Fibroblast of lung (primary cell): ENCODE data around the gene LAMA5. TPM values are rescaled to one million over a fixed set of nuclear protein-coding genes. Genes with fewer than 3 reads are reported as not detected.

Source experiments
- DNase-seq, 2 donors: peaks; one replicate each; pipeline versions ENCODE4 v3.0.0 to v3.0.0-alpha.2; 2010; ENCODE audit warnings: low read depth in 2 of 2
- H2AFZ ChIP-seq: 2 replicates; pipeline ENCODE4 v1.5.1; 2012; ENCODE audit warnings: low read length, control low read depth, inconsistent platforms
- H3K27ac ChIP-seq: 2 replicates; pipeline ENCODE4 v1.5.1; 2011; ENCODE audit warnings: low read length, control low read depth; ENCODE audit not compliant: insufficient read depth
- H3K27me3 ChIP-seq: 2 replicates; pipeline ENCODE4 v1.5.1; 2011; ENCODE audit warnings: mild to moderate bottlenecking, low read length; ENCODE audit not compliant: control insufficient read depth, insufficient read depth
- H3K36me3 ChIP-seq: 2 replicates; pipeline ENCODE4 v1.5.1; 2011; ENCODE audit warnings: low read length; ENCODE audit not compliant: control insufficient read depth, insufficient read depth
- H3K4me1 ChIP-seq: 2 replicates; pipeline ENCODE4 v1.5.1; 2011; ENCODE audit warnings: low read length; ENCODE audit not compliant: control insufficient read depth, insufficient read depth; ENCODE audit errors: extremely low read depth
- H3K4me2 ChIP-seq: 2 replicates; pipeline ENCODE4 v1.5.1; 2011; ENCODE audit warnings: low read length, control low read depth; ENCODE audit not compliant: insufficient read depth; ENCODE audit errors: extremely low read depth
- H3K4me3 ChIP-seq, 4 experiments: fragments of 200-600 bp in 1 of 4; sonication (generic) in 1 of 4; replicated peaks in 1 of 4; 2 replicates each; pipeline ENCODE4 v1.5.1; 2011 to 2016; ENCODE audit warnings: low read length in 4 of 4, low read depth in 3 of 4, mild to moderate bottlenecking in 3 of 4, control low read depth in 2 of 4, inconsistent platforms in 1 of 4, mixed read lengths in 1 of 4; ENCODE audit not compliant: insufficient read depth in 1 of 4; ENCODE audit errors: control extremely low read depth in 1 of 4
- H3K79me2 ChIP-seq: 2 replicates; pipeline ENCODE4 v1.5.1; 2012; ENCODE audit warnings: mild to moderate bottlenecking, low read length, inconsistent platforms; ENCODE audit not compliant: control insufficient read depth, insufficient read depth
- H3K9ac ChIP-seq: 2 replicates; pipeline ENCODE4 v1.5.1; 2011; ENCODE audit warnings: mild to moderate bottlenecking, low read length, control low read depth; ENCODE audit not compliant: insufficient read depth
- H3K9me3 ChIP-seq: 2 replicates; pipeline ENCODE4 v1.5.1; 2012; ENCODE audit warnings: low read depth, low read length; ENCODE audit not compliant: control insufficient read depth, insufficient read depth
- H4K20me1 ChIP-seq: 2 replicates; pipeline ENCODE4 v1.5.1; 2011; ENCODE audit warnings: low read length; ENCODE audit not compliant: control insufficient read depth, insufficient read depth; ENCODE audit errors: extremely low read depth
- CTCF ChIP-seq, 2 donors: IDR thresholded peaks in 1 of 2; conservative IDR thresholded peaks in 1 of 2; 1 replicate in 1 of 2; 2 replicates in 1 of 2; pipeline ENCODE4 v1.5.1; 2011 to 2012; ENCODE audit warnings: low read length in 2 of 2, control low read depth in 1 of 2, inconsistent platforms in 1 of 2, low read depth in 1 of 2, mild to moderate bottlenecking in 1 of 2
- EZH2 ChIP-seq: IDR thresholded peaks from 2 replicates; pipeline ENCODE4 v1.5.1; 2012; ENCODE audit warnings: low read length, control low read depth, mild to moderate bottlenecking; ENCODE audit errors: missing control alignments
- polyA plus RNA-seq, 2 donors: library from polyadenylated mRNA; depleted of rRNA in 1 of 2; stranded (reverse) in 1 of 2; unstranded in 1 of 2; fragments of >200 nt; gene quantifications; 2 replicates each; pipeline ENCODE4 v1.2.1, GENCODE V29; 2011 to 2012; ENCODE audit warnings: missing spikeins in 1 of 2
- total RNA-seq: library from RNA; depleted of rRNA; stranded (reverse); fragments of >200 nt; gene quantifications from 2 replicates; pipeline ENCODE4 v1.2.1, GENCODE V29; 2014

The LAMA5 gene
- total and polyA plus RNA-seq, 2 donors (not counting 1 experiment from before 2014, with no cell fraction given), result 1.5 to 81.6 TPM

GRCh38 chr20:62395311-62396242 is 28.5 kb upstream of the LAMA5 start:
- H4K20me1 ChIP-seq, result no peaks in the 10 kb centered on the region
- no peak for DNase-seq
- no peaks in the 10 kb centered on the region for H3K27me3 ChIP-seq
- H3K4me2 ChIP-seq, result no peak overlapping the region
- peaks cover 9% of the 10 kb centered on the region for H3K36me3 ChIP-seq
- TF ChIP-seq EZH2 (no peak), CTCF (conservative IDR thresholded peaks at IDR 0.05 in 1 of 2, IDR thresholded peaks at IDR 0.05 in 1 of 2; ENCODE audit: low read depth in 1 of 2, low read length in 2 of 2) (no peak)
- no peak overlapping the region for H2AFZ ChIP-seq
- no peaks in the 10 kb centered on the region for H3K9me3 ChIP-seq
- no peaks in the 10 kb centered on the region for H3K4me1 ChIP-seq
- no peak overlapping the region for H3K9ac ChIP-seq
- H3K4me3 ChIP-seq, result no peak overlapping the region
- no peak overlapping the region for H3K27ac ChIP-seq
- H3K79me2 ChIP-seq, result no peaks in the 10 kb centered on the region

- H3K9ac ChIP-seq, result no peak overlapping the region
- no peak overlapping the region for H2AFZ ChIP-seq
- DNase-seq, result no peak
- H3K79me2 ChIP-seq, result no peaks in the 10 kb centered on the region
- no peaks in the 10 kb centered on the region for H3K27me3 ChIP-seq
- H3K4me2 ChIP-seq, result no peak overlapping the region
- peaks cover 11% of the 10 kb centered on the region for H3K36me3 ChIP-seq
- H3K27ac ChIP-seq, result no peak overlapping the region
- TF ChIP-seq CTCF (conservative IDR thresholded peaks at IDR 0.05 in 1 of 2, IDR thresholded peaks at IDR 0.05 in 1 of 2; ENCODE audit: low read depth in 1 of 2, low read length in 2 of 2) (no peak), EZH2 (no peak)
- no peak overlapping the region for H3K4me3 ChIP-seq
- H3K4me1 ChIP-seq, result no peaks in the 10 kb centered on the region
- no peaks in the 10 kb centered on the region for H4K20me1 ChIP-seq
- H3K9me3 ChIP-seq, result no peaks in the 10 kb centered on the region
These were observed 27.4 kb upstream of the LAMA5 start for GRCh38 chr20:62394248-62395245.

- TF ChIP-seq EZH2 (no peak), CTCF (conservative IDR thresholded peaks at IDR 0.05 in 1 of 2, IDR thresholded peaks at IDR 0.05 in 1 of 2; ENCODE audit: low read depth in 1 of 2, low read length in 2 of 2) (no peak)
- H2AFZ ChIP-seq, result no peak overlapping the region
- H3K9ac ChIP-seq, result no peak overlapping the region
- no peak overlapping the region for H3K27ac ChIP-seq
- H3K79me2 ChIP-seq, result peaks cover 5% of the 10 kb centered on the region
- H3K4me3 ChIP-seq, result no peak overlapping the region
- H4K20me1 ChIP-seq, result no peaks in the 10 kb centered on the region
- DNase-seq, result no peak
- H3K36me3 ChIP-seq, result peaks cover 18% of the 10 kb centered on the region
- no peaks in the 10 kb centered on the region for H3K9me3 ChIP-seq
- no peaks in the 10 kb centered on the region for H3K4me1 ChIP-seq
- H3K4me2 ChIP-seq, result no peak overlapping the region
- no peaks in the 10 kb centered on the region for H3K27me3 ChIP-seq
These were observed 26.7 kb upstream of the LAMA5 start for GRCh38 chr20:62393830-62394229.
